Gastroesophageal sphincter (tissue), 3 donors: ENCODE data around the gene SHOC2.

ENCODE experiments used
- CTCF ChIP-seq, 4 experiments: fragments of 200-600 bp in 2 of 4; fragments of 450-650 bp in 2 of 4; sonication (generic) in 1 of 4; IDR thresholded peaks; one replicate each; pipeline ENCODE4 v1.5.1; 2017 to 2019; ENCODE audit warnings: antibody characterized with exemption in 4 of 4, mild to moderate bottlenecking in 2 of 4, moderate library complexity in 2 of 4
- EP300 ChIP-seq: sonication (generic); formaldehyde crosslinking; IDR thresholded peaks from one replicate; pipeline ENCODE4 v1.6.1; 2017; ENCODE audit warnings: antibody characterized with exemption, mild to moderate bottlenecking
- POLR2A ChIP-seq, 2 donors: fragments of 450-650 bp; IDR thresholded peaks; one replicate each; pipeline ENCODE4 v1.6.1; 2017; ENCODE audit warnings: antibody characterized with exemption in 2 of 2, mild to moderate bottlenecking in 2 of 2, moderate library complexity in 1 of 2

GRCh38 chr10:110915035-110915434, 4.4 kb upstream of the SHOC2 start:
- TF ChIP-seq CTCF (IDR thresholded peaks at IDR 0.05): no peak
- no peak for TF ChIP-seq POLR2A (IDR thresholded peaks at IDR 0.05)
- TF ChIP-seq EP300: no peak
